ENCODE measurements around the gene IRF2BPL. TPM values are rescaled to one million over a fixed set of nuclear protein-coding genes. Genes with fewer than 3 reads are reported as not detected.

IRF2BPL gene
- total RNA-seq, 1 experiment from 2014 or later: 74.6 TPM

GRCh38 chr14:76984787-76985375 lies 43.6 kb downstream of the IRF2BPL start:
- BruUV-seq (replicated peaks): no TSS peak
- CTCF ChIA-PET: no interaction called here
- ATAC-seq: no peak
- H3K9me2 ChIP-seq (ENCODE audit: insufficient read depth): no peaks in the 10 kb centered on the region
- H3K4me3 ChIP-seq (replicated peaks in 1 of 2; ENCODE audit: low read depth in 1 of 2, low read length in 2 of 2): no peak overlapping the region
- TF ChIP-seq ELF1 (IDR thresholded peaks at IDR 0.05; ENCODE audit: borderline replicate concordance, low read depth) (no peak), SP1 (IDR thresholded peaks at IDR 0.05; ENCODE audit: low read depth) (no peak), MAX (IDR thresholded peaks at IDR 0.05) (no peak)
- H3K9me3 ChIP-seq (ENCODE audit: control insufficient read depth in 1 of 2, insufficient read depth in 1 of 2, low read depth in 1 of 2, low read length in 2 of 2): peaks cover 5 to 10% of the 10 kb centered on the region in 2 experiments; a peak in 2 of 4 replicates
- no peaks in the 10 kb centered on the region; a peak in 1 of 4 replicates for H3K4me1 ChIP-seq (ENCODE audit: control insufficient read depth in 1 of 2, insufficient read depth in 2 of 2, low read length in 2 of 2)
- no peak overlapping the region for H3K27ac ChIP-seq (ENCODE audit: low read depth, low read length)
- no peaks in the 10 kb centered on the region for H3K79me2 ChIP-seq (ENCODE audit: insufficient read depth, low read length)
- RAD21 ChIA-PET (ENCODE audit: low non-redundant PET in 1 of 2, low total read pairs in 2 of 2, uncharacterized antibody in 2 of 2, unreplicated experiment in 2 of 2): no interaction called here
- no peaks in the 10 kb centered on the region for H3K27me3 ChIP-seq (ENCODE audit: insufficient read depth, low read length)
- no peak overlapping the region for H3K9ac ChIP-seq (ENCODE audit: low read length)
- DNase-seq (ENCODE audit: low read depth, low spot score): no peak
- intact Hi-C loops (cut with micrococcal nuclease): no loop called here
- POLR2A ChIA-PET: interaction anchor here (0.9 kb wide), 1 partner anchor 10 kb away, joined by 4 read pairs; no protein-coding TSS in a partner anchor
- no peaks in the 10 kb centered on the region for H3K36me3 ChIP-seq (ENCODE audit: control insufficient read depth in 1 of 2, insufficient read depth in 2 of 2, low read length in 2 of 2)
- no peak overlapping the region for H3K4me2 ChIP-seq (ENCODE audit: low read length)
- no peak overlapping the region for H2AFZ ChIP-seq (ENCODE audit: low read depth, low read length, poor library complexity, severe bottlenecking)
- no peaks in the 10 kb centered on the region for H4K20me1 ChIP-seq (ENCODE audit: insufficient read depth)

- RAD21 ChIA-PET (ENCODE audit: low non-redundant PET in 1 of 2, low total read pairs in 2 of 2, uncharacterized antibody in 2 of 2, unreplicated experiment in 2 of 2): no interaction called here
- POLR2A ChIA-PET: no interaction called here
- ATAC-seq (no peak), DNase-seq (ENCODE audit: low read depth, low spot score) (no peak)
- Histone ChIP-seq H3K4me2 (ENCODE audit: low read length) (no peak overlapping the region), H4K20me1 (ENCODE audit: insufficient read depth) (no peaks in the 10 kb centered on the region), H3K27ac (ENCODE audit: low read depth, low read length) (no peak overlapping the region), H3K9me3 (ENCODE audit: control insufficient read depth in 1 of 2, insufficient read depth in 1 of 2, low read depth in 1 of 2, low read length in 2 of 2) (peaks cover 5 to 10% of the 10 kb centered on the region in 2 experiments; a peak in 2 of 4 replicates), H3K9me2 (ENCODE audit: insufficient read depth) (no peaks in the 10 kb centered on the region), H3K4me1 (ENCODE audit: control insufficient read depth in 1 of 2, insufficient read depth in 2 of 2, low read length in 2 of 2) (no peaks in the 10 kb centered on the region; a peak in 1 of 4 replicates), H2AFZ (ENCODE audit: low read depth, low read length, poor library complexity, severe bottlenecking) (no peak overlapping the region), H3K27me3 (ENCODE audit: insufficient read depth, low read length) (no peaks in the 10 kb centered on the region), H3K4me3 (replicated peaks in 1 of 2; ENCODE audit: low read depth in 1 of 2, low read length in 2 of 2) (no peak overlapping the region), H3K9ac (ENCODE audit: low read length) (no peak overlapping the region), H3K36me3 (ENCODE audit: control insufficient read depth in 1 of 2, insufficient read depth in 2 of 2, low read length in 2 of 2) (no peaks in the 10 kb centered on the region), H3K79me2 (ENCODE audit: insufficient read depth, low read length) (no peaks in the 10 kb centered on the region)
- intact Hi-C loops (cut with micrococcal nuclease): no loop called here
- no TSS peak for BruUV-seq (replicated peaks)
- CTCF ChIA-PET: no interaction called here
- no peak for TF ChIP-seq YY1 (IDR thresholded peaks at IDR 0.05; ENCODE audit: extremely low read depth, insufficient replicate concordance, low read depth, low read length)
- no peak for TF ChIP-seq JUND (IDR thresholded peaks at IDR 0.05)
- TF ChIP-seq POLR2AphosphoS5 (IDR thresholded peaks at IDR 0.05; ENCODE audit: low read depth, low read length): no peak
- TF ChIP-seq ATF3 (IDR thresholded peaks at IDR 0.05): no peak
- TF ChIP-seq CTCF (IDR thresholded peaks at IDR 0.05 in 2 of 3, conservative IDR thresholded peaks at IDR 0.05 in 1 of 3; ENCODE audit: borderline replicate concordance in 1 of 3, insufficient read depth in 1 of 3, low read depth in 2 of 3, low read length in 2 of 3): no peak
- no peak for TF ChIP-seq EGR1 (IDR thresholded peaks at IDR 0.05; ENCODE audit: low read depth)
- no peak for TF ChIP-seq ZBTB33 (IDR thresholded peaks at IDR 0.05; ENCODE audit: extremely low read depth, insufficient replicate concordance, low read length)
- TF ChIP-seq RAD21 (IDR thresholded peaks at IDR 0.05; ENCODE audit: low read depth): no peak
- no peak for TF ChIP-seq SIN3A (IDR thresholded peaks at IDR 0.05; ENCODE audit: low read depth)
- TF ChIP-seq ZNF274 (IDR thresholded peaks at IDR 0.05; ENCODE audit: low read depth, low read length): no peak
- no peak for TF ChIP-seq CEBPB (IDR thresholded peaks at IDR 0.05; ENCODE audit: low read depth)
- no peak for TF ChIP-seq SP1 (IDR thresholded peaks at IDR 0.05; ENCODE audit: low read depth)
- TF ChIP-seq SRF (IDR thresholded peaks at IDR 0.05; ENCODE audit: low read depth): no peak
- TF ChIP-seq CBX3 (IDR thresholded peaks at IDR 0.05; ENCODE audit: low read depth): no peak
- no peak for TF ChIP-seq EZH2 (IDR thresholded peaks at IDR 0.05)
- TF ChIP-seq FOSL1 (IDR thresholded peaks at IDR 0.05; ENCODE audit: low read depth): no peak
- no peak for TF ChIP-seq ELF1 (IDR thresholded peaks at IDR 0.05; ENCODE audit: borderline replicate concordance, low read depth)
Observed at GRCh38 chr14:76984297-76984696, 44.2 kb downstream of the IRF2BPL start.
